HFFc6 (cell line): ENCODE results near the gene SMC1B. TPM values are rescaled to one million over a fixed set of nuclear protein-coding genes. Genes with fewer than 3 reads are reported as not detected.
A peak's percentile ranks its signal among the peaks of the same experiment; 100 is the strongest.

Experiments
- DNase-seq: peaks from one replicate; pipeline ENCODE4 v3.0.0-alpha.2; 2018
- H3K27ac Mint-ChIP-seq: 2 replicates; pipeline ENCODE4 v1.8.0; 2020; ENCODE audit warnings: mild to moderate bottlenecking, mixed read lengths
- H3K27me3 Mint-ChIP-seq: 2 replicates; pipeline ENCODE4 v1.8.0; 2021; ENCODE audit warnings: mild to moderate bottlenecking, moderate library complexity, mixed read lengths; ENCODE audit not compliant: insufficient read depth
- H3K36me3 Mint-ChIP-seq: 2 replicates; pipeline ENCODE4 v1.8.0; 2021; ENCODE audit warnings: low read depth, mixed read lengths
- H3K4me1 Mint-ChIP-seq: 2 replicates; pipeline ENCODE4 v1.8.0; 2020; ENCODE audit warnings: low read depth, mixed read lengths
- H3K4me3 Mint-ChIP-seq: 2 replicates; pipeline ENCODE4 v1.8.0; 2020; ENCODE audit warnings: mild to moderate bottlenecking, moderate library complexity, mixed read lengths
- H3K9me3 Mint-ChIP-seq: 2 replicates; pipeline ENCODE4 v1.8.0; 2020; ENCODE audit warnings: mild to moderate bottlenecking, mixed read lengths
- CTCF ChIP-seq: fragments of 200-600 bp; sonication (generic); IDR thresholded peaks from 2 replicates; pipeline ENCODE4 v1.5.0; 2021; ENCODE audit warnings: antibody characterized with exemption, mild to moderate bottlenecking
- total RNA-seq, 6 experiments: library from RNA; stranded (reverse); fragmentation: NEBNext Ultra II Directional; extraction: Animal tissue kit (Norgen Biotek cat#: 25700); gene quantifications; 2 replicates in 1 of 6; 3 replicates in 5 of 6; pipeline ENCODE4 v1.2.3, GENCODE V29; 2021

Gene SMC1B
- total RNA-seq, 6 experiments from 2014 or later, result 0.06 TPM; not detected in 5

GRCh38 chr22:45426387-45426786 lies 13.0 kb upstream of the SMC1B start:
- H3K9me3 Mint-ChIP-seq, result no peaks in the 10 kb centered on the region
- no peak overlapping the region for H3K4me3 Mint-ChIP-seq
- no peak for DNase-seq
- TF ChIP-seq CTCF, result no peak
- no peak overlapping the region for H3K27ac Mint-ChIP-seq
- H3K27me3 Mint-ChIP-seq, result peaks cover 14% of the 10 kb centered on the region; the same call in 1 of the 2 replicates
- H3K4me1 Mint-ChIP-seq, result no peaks in the 10 kb centered on the region
- H3K36me3 Mint-ChIP-seq, result no peaks in the 10 kb centered on the region

GRCh38 chr22:45425531-45426265 lies 12.3 kb upstream of the SMC1B start:
- TF ChIP-seq CTCF, result no peak
- no peaks in the 10 kb centered on the region for H3K4me1 Mint-ChIP-seq
- DNase-seq, result no peak
- no peaks in the 10 kb centered on the region for H3K9me3 Mint-ChIP-seq
- no peaks in the 10 kb centered on the region for H3K36me3 Mint-ChIP-seq
- H3K4me3 Mint-ChIP-seq, result no peak overlapping the region
- no peak overlapping the region for H3K27ac Mint-ChIP-seq
- peaks cover 14% of the 10 kb centered on the region; the same call in 1 of the 2 replicates for H3K27me3 Mint-ChIP-seq

- no peak for TF ChIP-seq CTCF
Observed at GRCh38 chr22:45425101-45425500, 11.7 kb upstream of the SMC1B start.

GRCh38 chr22:45424241-45424731 lies 10.9 kb upstream of the SMC1B start:
- TF ChIP-seq CTCF, result no peak

More at GRCh38 chr22:45425101-45425500, 11.7 kb upstream of the SMC1B start:
- Mint-ChIP-seq H3K36me3 (no peaks in the 10 kb centered on the region), H3K9me3 (no peaks in the 10 kb centered on the region), H3K4me3 (no peak overlapping the region), H3K27me3 (peaks cover 18% of the 10 kb centered on the region; the same call in 1 of the 2 replicates), H3K4me1 (no peaks in the 10 kb centered on the region), H3K27ac (no peak overlapping the region)
- peak; percentile 24 for DNase-seq

GRCh38 chr22:45423524-45423923 lies 10.1 kb upstream of the SMC1B start:
- no peaks in the 10 kb centered on the region for H3K9me3 Mint-ChIP-seq

More at GRCh38 chr22:45424241-45424731, 10.9 kb upstream of the SMC1B start:
- no peak overlapping the region for H3K27ac Mint-ChIP-seq
- H3K4me3 Mint-ChIP-seq, result no peak overlapping the region
- peaks cover 16% of the 10 kb centered on the region; the same call in 1 of the 2 replicates for H3K27me3 Mint-ChIP-seq
- no peaks in the 10 kb centered on the region for H3K4me1 Mint-ChIP-seq
- no peaks in the 10 kb centered on the region for H3K9me3 Mint-ChIP-seq
- H3K36me3 Mint-ChIP-seq, result no peaks in the 10 kb centered on the region
- no peak for DNase-seq

More at GRCh38 chr22:45423524-45423923, 10.1 kb upstream of the SMC1B start:
- DNase-seq, result no peak
- H3K4me1 Mint-ChIP-seq, result no peaks in the 10 kb centered on the region
- H3K27ac Mint-ChIP-seq, result no peak overlapping the region
- H3K27me3 Mint-ChIP-seq, result peaks cover 14% of the 10 kb centered on the region; the same call in 1 of the 2 replicates
- H3K36me3 Mint-ChIP-seq, result peaks cover 4% of the 10 kb centered on the region; the same call in 1 of the 2 replicates
- no peak for TF ChIP-seq CTCF
- no peak overlapping the region for H3K4me3 Mint-ChIP-seq
